ENCODE data around the gene GLP2R.

GRCh38 chr17:9814337-9814945, 11.3 kb upstream of the GLP2R start:
- TF ChIP-seq CTCF (IDR thresholded peaks at IDR 0.05; ENCODE audit: poor library complexity, severe bottlenecking): no peak
- TF ChIP-seq, protein P1, sequence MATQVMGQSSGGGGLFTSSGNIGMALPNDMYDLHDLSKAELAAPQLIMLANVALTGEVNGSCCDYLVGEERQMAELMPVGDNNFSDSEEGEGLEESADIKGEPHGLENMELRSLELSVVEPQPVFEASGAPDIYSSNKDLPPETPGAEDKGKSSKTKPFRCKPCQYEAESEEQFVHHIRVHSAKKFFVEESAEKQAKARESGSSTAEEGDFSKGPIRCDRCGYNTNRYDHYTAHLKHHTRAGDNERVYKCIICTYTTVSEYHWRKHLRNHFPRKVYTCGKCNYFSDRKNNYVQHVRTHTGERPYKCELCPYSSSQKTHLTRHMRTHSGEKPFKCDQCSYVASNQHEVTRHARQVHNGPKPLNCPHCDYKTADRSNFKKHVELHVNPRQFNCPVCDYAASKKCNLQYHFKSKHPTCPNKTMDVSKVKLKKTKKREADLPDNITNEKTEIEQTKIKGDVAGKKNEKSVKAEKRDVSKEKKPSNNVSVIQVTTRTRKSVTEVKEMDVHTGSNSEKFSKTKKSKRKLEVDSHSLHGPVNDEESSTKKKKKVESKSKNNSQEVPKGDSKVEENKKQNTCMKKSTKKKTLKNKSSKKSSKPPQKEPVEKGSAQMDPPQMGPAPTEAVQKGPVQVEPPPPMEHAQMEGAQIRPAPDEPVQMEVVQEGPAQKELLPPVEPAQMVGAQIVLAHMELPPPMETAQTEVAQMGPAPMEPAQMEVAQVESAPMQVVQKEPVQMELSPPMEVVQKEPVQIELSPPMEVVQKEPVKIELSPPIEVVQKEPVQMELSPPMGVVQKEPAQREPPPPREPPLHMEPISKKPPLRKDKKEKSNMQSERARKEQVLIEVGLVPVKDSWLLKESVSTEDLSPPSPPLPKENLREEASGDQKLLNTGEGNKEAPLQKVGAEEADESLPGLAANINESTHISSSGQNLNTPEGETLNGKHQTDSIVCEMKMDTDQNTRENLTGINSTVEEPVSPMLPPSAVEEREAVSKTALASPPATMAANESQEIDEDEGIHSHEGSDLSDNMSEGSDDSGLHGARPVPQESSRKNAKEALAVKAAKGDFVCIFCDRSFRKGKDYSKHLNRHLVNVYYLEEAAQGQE (IDR thresholded peaks at IDR 0.05; ENCODE audit: borderline replicate concordance): no peak
- no peak for TF ChIP-seq EP300 (conservative IDR thresholded peaks at IDR 0.05; ENCODE audit: poor library complexity, severe bottlenecking)
